WERI-Rb-1 (cell line): Measurements from ENCODE around the gene DYDC2.

ENCODE experiments used
- DNase-seq: peaks from one replicate; pipeline ENCODE4 v3.0.0-alpha.2; 2020
- H3K27ac ChIP-seq: fragments of 250-450 bp; sonication (Bioruptor Pico); 2 replicates; pipeline ENCODE4 v1.5.1; 2020; ENCODE audit warnings: mild to moderate bottlenecking, moderate library complexity
- H3K27me3 ChIP-seq: fragments of 250-450 bp; sonication (Bioruptor Pico); 2 replicates; pipeline ENCODE4 v1.5.1; 2021; ENCODE audit warnings: mild to moderate bottlenecking, low read depth, moderate library complexity; ENCODE audit not compliant: insufficient read depth, severe bottlenecking
- H3K36me3 ChIP-seq: fragments of 250-450 bp; sonication (Bioruptor Pico); 2 replicates; pipeline ENCODE4 v1.5.1; 2020; ENCODE audit warnings: mild to moderate bottlenecking, moderate library complexity
- H3K4me3 ChIP-seq: 2 replicates; pipeline ENCODE4 v1.5.1; 2011; ENCODE audit warnings: low read depth, mild to moderate bottlenecking, control low read depth, low read length
- H3K9me3 ChIP-seq: fragments of 250-450 bp; sonication (Bioruptor Pico); 2 replicates; pipeline ENCODE4 v1.5.1; 2021; ENCODE audit warnings: mild to moderate bottlenecking, moderate library complexity; ENCODE audit not compliant: severe bottlenecking
- TF ChIP-seq, protein P1 (sequence below): IDR thresholded peaks from 2 replicates; pipeline ENCODE4 v1.5.1; 2011; ENCODE audit warnings: low read depth, mild to moderate bottlenecking, control low read depth, inconsistent platforms, low read length

Gene DYDC2

DNA sequence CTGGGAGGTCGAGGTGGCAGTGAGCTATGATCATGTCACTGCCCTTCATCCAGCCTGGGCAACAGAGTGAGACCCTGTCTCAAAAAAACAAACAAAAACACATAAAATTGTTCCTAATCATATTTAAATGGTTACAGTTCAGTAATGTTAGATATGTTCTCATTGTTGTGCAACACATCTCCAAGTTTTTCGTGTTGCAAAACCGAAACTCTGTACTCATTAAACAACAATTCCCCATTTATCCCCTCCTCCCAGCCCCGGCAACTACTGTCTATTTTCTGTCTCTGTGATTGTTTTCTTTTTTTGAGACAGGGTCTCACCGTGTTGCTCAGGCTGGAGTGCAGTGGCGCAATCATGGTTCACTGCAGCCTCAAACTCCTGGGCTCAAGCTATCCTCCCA, 35.7 kb downstream of the DYDC2 start:
- Histone ChIP-seq H3K36me3 (no peaks in the 10 kb centered on the region), H3K9me3 (no peaks in the 10 kb centered on the region), H3K4me3 (no peak overlapping the region), H3K27me3 (no peaks in the 10 kb centered on the region), H3K27ac (no peak overlapping the region)
- TF ChIP-seq, protein P1, sequence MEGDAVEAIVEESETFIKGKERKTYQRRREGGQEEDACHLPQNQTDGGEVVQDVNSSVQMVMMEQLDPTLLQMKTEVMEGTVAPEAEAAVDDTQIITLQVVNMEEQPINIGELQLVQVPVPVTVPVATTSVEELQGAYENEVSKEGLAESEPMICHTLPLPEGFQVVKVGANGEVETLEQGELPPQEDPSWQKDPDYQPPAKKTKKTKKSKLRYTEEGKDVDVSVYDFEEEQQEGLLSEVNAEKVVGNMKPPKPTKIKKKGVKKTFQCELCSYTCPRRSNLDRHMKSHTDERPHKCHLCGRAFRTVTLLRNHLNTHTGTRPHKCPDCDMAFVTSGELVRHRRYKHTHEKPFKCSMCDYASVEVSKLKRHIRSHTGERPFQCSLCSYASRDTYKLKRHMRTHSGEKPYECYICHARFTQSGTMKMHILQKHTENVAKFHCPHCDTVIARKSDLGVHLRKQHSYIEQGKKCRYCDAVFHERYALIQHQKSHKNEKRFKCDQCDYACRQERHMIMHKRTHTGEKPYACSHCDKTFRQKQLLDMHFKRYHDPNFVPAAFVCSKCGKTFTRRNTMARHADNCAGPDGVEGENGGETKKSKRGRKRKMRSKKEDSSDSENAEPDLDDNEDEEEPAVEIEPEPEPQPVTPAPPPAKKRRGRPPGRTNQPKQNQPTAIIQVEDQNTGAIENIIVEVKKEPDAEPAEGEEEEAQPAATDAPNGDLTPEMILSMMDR: no peak
- DNase-seq: no peak

DNA sequence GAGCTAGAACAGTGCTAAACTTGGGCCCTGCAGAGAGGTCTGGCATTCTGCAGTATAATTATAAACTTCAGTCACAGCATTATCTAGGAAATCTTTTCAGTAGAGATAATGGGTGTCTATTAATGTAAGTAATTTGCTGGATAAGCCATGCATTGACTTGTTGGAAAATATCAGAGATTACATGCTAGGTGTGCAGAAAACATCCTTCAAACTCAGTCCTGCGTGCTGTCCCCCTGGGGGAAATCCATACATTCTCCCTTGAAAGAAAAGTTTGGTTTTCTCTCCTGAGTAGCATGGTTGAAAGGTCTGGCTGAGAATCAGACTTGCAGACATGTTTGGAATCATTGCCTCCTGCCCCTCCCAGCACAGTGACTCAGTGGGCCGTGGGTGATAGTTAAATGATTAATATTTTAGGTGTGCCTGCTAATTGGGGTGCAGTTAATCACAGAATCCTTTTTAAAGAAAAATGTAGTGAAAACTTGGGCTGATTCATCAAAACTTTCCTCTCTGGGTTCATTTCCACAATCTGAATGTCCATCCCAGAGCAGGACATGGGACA, 37.9 kb downstream of the DYDC2 start:
- no peaks in the 10 kb centered on the region for H3K9me3 ChIP-seq
- DNase-seq: no peak
- H3K36me3 ChIP-seq: no peaks in the 10 kb centered on the region
- no peak overlapping the region for H3K4me3 ChIP-seq
- no peaks in the 10 kb centered on the region for H3K27me3 ChIP-seq
- TF ChIP-seq, protein P1: no peak
- H3K27ac ChIP-seq: no peak overlapping the region

DNA sequence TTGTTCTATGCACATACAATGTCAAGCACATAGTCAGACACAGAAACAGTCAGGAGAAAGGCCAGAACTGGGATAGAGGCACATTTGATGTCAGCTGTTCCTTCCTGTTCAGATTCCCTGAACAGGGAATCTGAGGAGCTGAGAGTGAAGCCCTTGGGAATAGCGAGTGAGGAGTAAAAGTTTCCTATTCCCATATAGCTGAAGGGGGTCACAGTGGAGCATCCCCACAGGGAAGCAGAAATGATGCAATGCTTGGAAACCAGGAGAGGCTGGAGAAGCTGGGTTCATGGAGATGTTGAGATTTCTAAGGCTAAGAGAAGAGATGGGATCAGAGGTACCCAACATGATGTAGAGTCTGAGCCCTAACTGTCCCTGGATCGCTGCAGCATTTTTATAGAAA, 40.4 kb downstream of the DYDC2 start:
- TF ChIP-seq, protein P1: no peak
- Histone ChIP-seq H3K9me3 (no peaks in the 10 kb centered on the region), H3K36me3 (no peaks in the 10 kb centered on the region), H3K27ac (no peak overlapping the region), H3K4me3 (no peak overlapping the region), H3K27me3 (no peaks in the 10 kb centered on the region)
- DNase-seq: no peak

DNA sequence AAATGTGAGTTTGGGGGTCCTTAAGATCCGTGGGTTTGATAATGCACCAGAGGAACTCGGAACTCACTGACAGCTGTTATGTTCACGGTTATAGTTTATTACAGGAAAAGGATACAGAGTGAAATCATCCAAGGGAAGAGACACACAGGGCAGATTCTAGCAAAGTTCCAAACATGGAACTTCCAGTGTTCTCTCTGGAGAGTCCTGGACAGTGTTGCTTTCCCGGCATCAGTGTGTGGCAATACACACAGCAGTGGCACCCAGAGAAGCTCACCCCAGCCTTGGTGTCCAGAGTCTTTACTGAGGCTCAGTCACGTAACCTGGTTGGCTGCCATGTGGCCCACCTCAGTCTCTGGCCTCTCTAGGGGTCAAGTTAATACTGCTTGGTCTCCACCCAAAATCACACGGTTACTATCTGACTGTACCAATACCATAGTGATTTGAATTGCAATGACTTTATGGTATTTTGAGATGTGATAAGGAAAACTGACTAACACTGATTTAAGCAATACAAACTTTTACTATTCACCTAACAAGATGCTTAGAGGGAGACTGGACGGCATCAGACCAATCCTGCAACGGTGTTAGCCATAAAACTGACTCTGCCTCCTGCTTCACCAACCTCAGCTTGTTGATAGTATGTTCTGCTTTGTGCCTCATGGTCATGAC, 43.7 kb downstream of the DYDC2 start:
- Histone ChIP-seq H3K27ac (no peak overlapping the region), H3K9me3 (no peaks in the 10 kb centered on the region), H3K36me3 (no peaks in the 10 kb centered on the region), H3K4me3 (no peak overlapping the region), H3K27me3 (no peaks in the 10 kb centered on the region)
- TF ChIP-seq, protein P1: no peak
- DNase-seq: no peak

DNA sequence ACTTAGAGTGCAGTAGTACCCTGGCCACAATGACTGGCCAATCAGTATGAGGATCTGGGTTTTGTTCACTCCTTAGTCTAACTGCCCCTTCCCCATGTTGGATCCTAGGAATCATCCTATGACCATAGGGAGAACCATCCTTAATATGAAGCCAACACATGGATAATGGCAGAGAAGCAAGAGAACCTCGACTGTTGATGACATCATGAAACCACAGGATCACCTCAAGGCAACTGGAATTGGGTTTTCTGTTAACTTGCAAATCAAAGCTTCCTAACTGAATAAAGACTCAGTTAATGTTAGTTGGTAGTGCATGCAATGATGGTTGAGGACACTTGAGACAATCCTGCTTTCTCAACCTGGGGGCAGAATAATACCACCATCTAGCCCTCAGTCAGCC, 48.5 kb downstream of the DYDC2 start:
- no peak for DNase-seq
- Histone ChIP-seq H3K4me3 (no peak overlapping the region), H3K27me3 (no peaks in the 10 kb centered on the region), H3K9me3 (no peaks in the 10 kb centered on the region), H3K27ac (peak overlapping the region; percentile 8; the same call in 1 of the 2 replicates), H3K36me3 (peaks cover 14% of the 10 kb centered on the region)
- TF ChIP-seq, protein P1: no peak

DNA sequence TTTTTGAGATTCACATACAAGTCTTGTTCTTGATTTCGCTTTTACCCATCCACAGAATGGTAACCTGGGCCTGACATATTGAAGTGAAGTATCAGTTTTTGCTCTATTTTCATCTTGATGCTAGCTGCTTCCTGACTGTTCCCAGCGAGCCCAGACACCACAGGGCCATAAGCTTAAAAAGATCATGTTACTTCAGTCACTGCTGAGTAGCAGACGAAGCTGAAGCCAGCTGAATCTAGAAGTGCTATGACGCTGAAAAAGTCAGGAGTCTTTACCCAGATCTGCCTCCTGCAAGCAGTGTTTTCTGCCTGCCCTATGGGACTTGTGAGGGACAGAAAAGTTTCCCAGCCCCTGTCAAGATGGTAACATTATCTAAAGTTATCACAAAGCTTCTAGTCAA, 49.0 kb downstream of the DYDC2 start:
- TF ChIP-seq, protein P1: no peak
- Histone ChIP-seq H3K36me3 (peaks cover 17% of the 10 kb centered on the region), H3K9me3 (no peaks in the 10 kb centered on the region), H3K27ac (peak overlapping the region; percentile 38), H3K27me3 (no peaks in the 10 kb centered on the region), H3K4me3 (no peak overlapping the region)
- DNase-seq: peak; percentile 71
